GM12878 (cell line): Measurements from ENCODE around the gene SLC35B4. TPM values are rescaled to one million over a fixed set of nuclear protein-coding genes. Genes with fewer than 3 reads are reported as not detected.

Experiments
- ATAC-seq: fragments of 200-7000 bp; cut with Tn5 transposase; 3 replicates; pipeline ENCODE4 v1.9.1; 2020; ENCODE audit warnings: mild to moderate bottlenecking, moderate library complexity
- BruUV-seq: library from RNA; stranded (reverse); fragments of 400-500 nt; replicated peaks from 2 replicates; lab custom pipeline; 2021; lab: Mats Ljungman, UMichigan
- CTCF ChIA-PET: fragments of 300-600 bp; sonication (Branson Sonifier 250); formaldehyde crosslinking; extraction: SDS; loops from one replicate; lab custom pipeline; 2021; ENCODE audit warnings: inconsistent platforms; lab: Yijun Ruan, JAX
- POLR2A ChIA-PET: fragments of 350-600 bp; formaldehyde crosslinking; extraction: SDS; loops from one replicate; lab custom pipeline; 2021; ENCODE audit warnings: inconsistent platforms; lab: Charles Lee
- RAD21 ChIA-PET: fragments of 300-600 bp; sonication (Branson Sonifier 250); formaldehyde crosslinking; loops from one replicate; lab custom pipeline; 2023; ENCODE audit warnings: antibody characterized with exemption; ENCODE audit not compliant: unreplicated experiment; lab: Charles Lee
- SMC1A ChIA-PET: fragments of 300-600 bp; sonication (Branson Sonifier 250); formaldehyde crosslinking; loops from one replicate; lab custom pipeline; 2023; ENCODE audit not compliant: unreplicated experiment, uncharacterized antibody; lab: Charles Lee
- DNase-seq: peaks from one replicate; pipeline ENCODE4 v3.0.0-alpha.2; 2011; ENCODE audit warnings: low read depth, low spot score
- FAIRE-seq: peaks from 3 replicates; lab custom pipeline; 2011; peaks lifted over from hg19 to GRCh38; lab: Jason Lieb, UNC
- H2AFZ ChIP-seq: 2 replicates; pipeline ENCODE4 v1.6.0; 2011; ENCODE audit warnings: low read depth, low read length, control low read depth; ENCODE audit not compliant: control insufficient read depth
- H3K27ac ChIP-seq: 2 replicates; pipeline ENCODE4 v1.5.1; 2011; ENCODE audit warnings: control low read depth; ENCODE audit not compliant: control insufficient read depth, insufficient read depth
- H3K27me3 ChIP-seq, 2 experiments: replicated peaks in 1 of 2; 2 replicates each; pipeline versions ENCODE4 v1.6.0 to v1.6.1; 2011; ENCODE audit warnings: low read length in 1 of 2; ENCODE audit not compliant: control insufficient read depth in 2 of 2, insufficient read depth in 2 of 2
- H3K36me3 ChIP-seq, 2 experiments: 2 replicates each; pipeline ENCODE4 v1.5.1; 2011; ENCODE audit warnings: low read length in 1 of 2; ENCODE audit not compliant: control insufficient read depth in 2 of 2, insufficient read depth in 2 of 2
- H3K4me1 ChIP-seq: 2 replicates; pipeline ENCODE4 v1.6.1; 2011; ENCODE audit warnings: mild to moderate bottlenecking, low read length, moderate library complexity, mixed read lengths; ENCODE audit not compliant: control insufficient read depth, insufficient read depth
- H3K4me2 ChIP-seq: 2 replicates; pipeline ENCODE4 v1.6.0; 2011; ENCODE audit warnings: control low read depth; ENCODE audit not compliant: control insufficient read depth, insufficient read depth
- H3K4me3 ChIP-seq: fragments of 200-600 bp; sonication (generic); 2 replicates; pipeline ENCODE4 v1.5.1; 2016
- H3K79me2 ChIP-seq: 2 replicates; pipeline ENCODE4 v1.6.0; 2011; ENCODE audit warnings: low read length; ENCODE audit not compliant: control insufficient read depth, insufficient read depth
- H3K9ac ChIP-seq: 2 replicates; pipeline ENCODE4 v1.8.0; 2011; ENCODE audit warnings: low read length, control low read depth, mixed read lengths; ENCODE audit not compliant: control insufficient read depth, insufficient read depth
- H3K9me3 ChIP-seq: replicated peaks from 3 replicates; pipeline ENCODE4 v1.5.1; 2011; ENCODE audit warnings: mild to moderate bottlenecking, low read length; ENCODE audit not compliant: control insufficient read depth, insufficient read depth
- H4K20me1 ChIP-seq: 2 replicates; pipeline ENCODE4 v1.6.0; 2011; ENCODE audit not compliant: control insufficient read depth, insufficient read depth
- ASH2L ChIP-seq: fragments of 300-600, 200-600 bp; sonication (generic); IDR thresholded peaks from 2 replicates; pipeline ENCODE4 v1.6.1; 2017; ENCODE audit warnings: low read depth, mild to moderate bottlenecking, borderline replicate concordance
- CHD4 ChIP-seq: fragments of 200-600 bp; sonication (generic); IDR thresholded peaks from 2 replicates; pipeline ENCODE4 v1.6.1; 2016; ENCODE audit warnings: mild to moderate bottlenecking
- ESRRA ChIP-seq: IDR thresholded peaks from 2 replicates; pipeline ENCODE4 v1.6.1; 2012; ENCODE audit warnings: mild to moderate bottlenecking, low read length, improper control_type of control experiment
- ETV6 ChIP-seq, 2 experiments: fragments of 450-650 bp in 1 of 2; IDR thresholded peaks in 1 of 2; conservative IDR thresholded peaks in 1 of 2; 2 replicates each; pipeline ENCODE4 v1.6.1; 2014; ENCODE audit warnings: antibody characterized with exemption in 1 of 2, borderline replicate concordance in 1 of 2, low read depth in 1 of 2, mild to moderate bottlenecking in 1 of 2, moderate library complexity in 1 of 2
- FOXK2 ChIP-seq: fragments of 450-650 bp; IDR thresholded peaks from 2 replicates; pipeline ENCODE4 v1.6.1; 2017; ENCODE audit warnings: mild to moderate bottlenecking, moderate library complexity
- HDAC6 ChIP-seq: fragments of 200-600 bp; sonication (generic); IDR thresholded peaks from one replicate; pipeline ENCODE4 v1.8.0; 2017; ENCODE audit warnings: antibody characterized with exemption; ENCODE audit not compliant: unreplicated experiment
- HDGF ChIP-seq: fragments of 450-650 bp; IDR thresholded peaks from 2 replicates; pipeline ENCODE4 v1.6.1; 2016; ENCODE audit warnings: antibody characterized with exemption
- KAT2A ChIP-seq: conservative IDR thresholded peaks from 2 replicates; pipeline ENCODE4 v1.6.1; 2011; ENCODE audit warnings: low read depth, low read length; ENCODE audit not compliant: control insufficient read depth
- MEF2A ChIP-seq: IDR thresholded peaks from 2 replicates; pipeline ENCODE4 v1.6.1; 2011; ENCODE audit warnings: low read depth, mild to moderate bottlenecking, low read length, moderate library complexity; ENCODE audit not compliant: insufficient read depth
- MLLT1 ChIP-seq: fragments of 450-650 bp; IDR thresholded peaks from 2 replicates; pipeline ENCODE4 v1.6.1; 2016; ENCODE audit warnings: mild to moderate bottlenecking
- NBN ChIP-seq: fragments of 450-650 bp; IDR thresholded peaks from 2 replicates; pipeline ENCODE4 v1.6.1; 2016
- NFYA ChIP-seq: IDR thresholded peaks from 2 replicates; pipeline ENCODE4 v1.6.1; 2011; ENCODE audit warnings: low read depth, mild to moderate bottlenecking, low read length, improper control_type of control experiment, borderline replicate concordance
- NR2C1 ChIP-seq: fragments of 450-650 bp; IDR thresholded peaks from 2 replicates; pipeline ENCODE4 v1.6.1; 2017; ENCODE audit warnings: antibody characterized with exemption, mild to moderate bottlenecking, moderate library complexity
- PML ChIP-seq: IDR thresholded peaks from 2 replicates; pipeline ENCODE4 v1.6.1; 2012; ENCODE audit warnings: low read length, inconsistent platforms
- RBBP5 ChIP-seq: fragments of 200-600 bp; sonication (generic); conservative IDR thresholded peaks from 2 replicates; pipeline ENCODE4 v1.6.1; 2016
- SMAD1 ChIP-seq: fragments of 450-650 bp; IDR thresholded peaks from 2 replicates; pipeline ENCODE4 v1.6.1; 2018; ENCODE audit warnings: mild to moderate bottlenecking, low read depth; ENCODE audit not compliant: partially characterized antibody
- STAT1 ChIP-seq: fragments of 450-650 bp; conservative IDR thresholded peaks from 2 replicates; pipeline ENCODE4 v1.6.1; 2014; ENCODE audit warnings: antibody characterized with exemption, mild to moderate bottlenecking
- TCF12 ChIP-seq: IDR thresholded peaks from 2 replicates; pipeline ENCODE4 v1.6.1; 2011; ENCODE audit warnings: low read depth, mild to moderate bottlenecking, low read length
- YBX1 ChIP-seq: fragments of 450-650 bp; IDR thresholded peaks from 2 replicates; pipeline ENCODE4 v1.6.1; 2016; ENCODE audit warnings: antibody characterized with exemption
- ZSCAN29 ChIP-seq: fragments of 450-650 bp; IDR thresholded peaks from 2 replicates; pipeline ENCODE4 v1.6.1; 2017; ENCODE audit warnings: mild to moderate bottlenecking, moderate library complexity
- WGBS: methylation state at CpG from one replicate; pipeline ENCODE4 v1.1.6; 2016; ENCODE audit warnings: low lambda C conversion rate; ENCODE audit not compliant: insufficient replicate concordance, insufficient coverage; ENCODE audit errors: missing lambda C conversion rate; 5-methylcytosine and 5-hydroxymethylcytosine counted together
- in situ Hi-C: fragments of 300-500 bp; cut with MboI; formaldehyde crosslinking; loops from 9 replicates; pipeline ENCODE4 v1.14.3; 2018; ENCODE audit warnings: mixed read lengths
- intact Hi-C: fragments of 100-400 bp; cut with micrococcal nuclease; formaldehyde crosslinking; loops from one replicate; pipeline ENCODE4 v1.14.2; 2022; ENCODE audit not compliant: unreplicated experiment
- polyA plus RNA-seq, 11 experiments: library from polyadenylated mRNA; depleted of rRNA in 4 of 11; unstranded in 6 of 11; stranded (reverse) in 5 of 11; fragments of >200 nt; fragmentation: Nextera tagmentation in 4 of 11; fragmentation: Illumina TruSeq in 1 of 11; extraction: Ambion mirVana in 4 of 11; extraction: Trizol in 1 of 11; gene quantifications; 1 replicate in 1 of 11; 2 replicates in 10 of 11; pipeline versions ENCODE4 v1.2.1 to v1.2.3, GENCODE V29; 2011 to 2016; ENCODE audit warnings: inconsistent platforms in 2 of 11, missing spikeins in 2 of 11, low read depth in 1 of 11
- total RNA-seq, 4 experiments: library from RNA; depleted of rRNA in 3 of 4; stranded (reverse); fragments of >200 nt in 3 of 4; fragmentation: Illumina TruSeq in 1 of 4; extraction: Trizol in 1 of 4; gene quantifications; 2 replicates each; pipeline versions ENCODE4 v1.2.1 to v1.2.3, GENCODE V29; 2013 to 2021
- TF ChIP-seq, protein P1 (sequence below): IDR thresholded peaks from 2 replicates; pipeline ENCODE4 v1.6.1; 2011; ENCODE audit warnings: low read depth, mild to moderate bottlenecking, low read length, moderate library complexity, borderline replicate concordance; ENCODE audit errors: extremely low read depth
- TF ChIP-seq, protein P2 (sequence below): fragments of 450-650 bp; IDR thresholded peaks from 2 replicates; pipeline ENCODE4 v1.6.1; 2018; ENCODE audit warnings: mild to moderate bottlenecking, low read depth, moderate library complexity; ENCODE audit not compliant: partially characterized antibody

Gene SLC35B4
- total and polyA plus RNA-seq, 10 of the 15 experiments (the other 5 are each of a cell fraction or from before 2014, with no cell fraction given): 3.6 to 23.9 (median 14.0) TPM

DNA sequence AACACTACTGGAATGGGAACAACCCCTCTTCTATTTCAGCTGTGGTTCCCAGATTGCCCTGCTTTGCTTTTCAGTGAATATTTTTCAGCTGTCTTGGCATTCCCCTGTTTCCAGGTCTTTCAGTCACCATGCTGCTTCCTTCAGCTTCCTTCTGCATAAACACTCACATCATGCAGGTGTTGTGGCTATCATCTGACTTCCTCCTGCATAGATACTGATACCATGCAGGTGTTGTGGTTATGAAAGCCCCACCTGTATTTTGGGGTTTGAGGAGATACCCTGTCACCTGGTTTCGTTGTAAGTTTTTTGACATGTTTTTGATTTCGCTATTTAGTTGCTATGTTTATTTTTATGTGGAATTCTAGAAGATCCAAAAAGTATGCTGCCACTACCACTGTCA lies 71.5 kb downstream of the SLC35B4 start:
- no peak overlapping the region for H3K4me3 ChIP-seq
- no peaks in the 10 kb centered on the region for H3K79me2 ChIP-seq
- H3K27ac ChIP-seq: no peak overlapping the region
- POLR2A ChIA-PET: no interaction called here
- no peaks in the 10 kb centered on the region for H4K20me1 ChIP-seq
- 17% methylated on average over 2 of the region's 2 CpGs for WGBS
- no peaks in the 10 kb centered on the region for H3K9me3 ChIP-seq
- RAD21 ChIA-PET: no interaction called here
- in situ Hi-C loops: no loop called here
- FAIRE-seq (peak; percentile 66), DNase-seq (no peak), ATAC-seq (peak; percentile 54)
- H2AFZ ChIP-seq: no peak overlapping the region
- H3K27me3 ChIP-seq: 0 out of 4 replicates have a peak, but pooled peaks cover 0 to 1% of the 10 kb centered on the region in 2 experiments
- no TSS peak for BruUV-seq
- peak overlapping the region; percentile 60; the same call in 1 of the 2 replicates for H3K4me2 ChIP-seq
- SMC1A ChIA-PET: interaction anchor here (0.9 kb wide), 1 partner anchor 50 kb away, joined by 3 read pairs; no protein-coding TSS in a partner anchor
- no peak overlapping the region for H3K9ac ChIP-seq
- CTCF ChIA-PET: no interaction called here
- H3K36me3 ChIP-seq: no peaks in the 10 kb centered on the region
- no peaks in the 10 kb centered on the region for H3K4me1 ChIP-seq
- intact Hi-C loops: no loop called here
- no peak for TF ChIP-seq NR2C1
- no peak for TF ChIP-seq YBX1
- TF ChIP-seq MEF2A: no peak
- TF ChIP-seq ZSCAN29: no peak
- no peak for TF ChIP-seq PML
- no peak for TF ChIP-seq NFYA
- no peak for TF ChIP-seq ESRRA
- no peak for TF ChIP-seq MLLT1
- no peak for TF ChIP-seq FOXK2
- TF ChIP-seq ASH2L: no peak
- TF ChIP-seq, protein P1, sequence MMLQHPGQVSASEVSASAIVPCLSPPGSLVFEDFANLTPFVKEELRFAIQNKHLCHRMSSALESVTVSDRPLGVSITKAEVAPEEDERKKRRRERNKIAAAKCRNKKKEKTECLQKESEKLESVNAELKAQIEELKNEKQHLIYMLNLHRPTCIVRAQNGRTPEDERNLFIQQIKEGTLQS: no peak
- TF ChIP-seq TCF12: peak; percentile 68
- TF ChIP-seq ETV6 (conservative IDR thresholded peaks at IDR 0.05 in 1 of 2, IDR thresholded peaks at IDR 0.05 in 1 of 2; ENCODE audit: borderline replicate concordance in 1 of 2, low read depth in 1 of 2): no peak
- TF ChIP-seq, protein P2, sequence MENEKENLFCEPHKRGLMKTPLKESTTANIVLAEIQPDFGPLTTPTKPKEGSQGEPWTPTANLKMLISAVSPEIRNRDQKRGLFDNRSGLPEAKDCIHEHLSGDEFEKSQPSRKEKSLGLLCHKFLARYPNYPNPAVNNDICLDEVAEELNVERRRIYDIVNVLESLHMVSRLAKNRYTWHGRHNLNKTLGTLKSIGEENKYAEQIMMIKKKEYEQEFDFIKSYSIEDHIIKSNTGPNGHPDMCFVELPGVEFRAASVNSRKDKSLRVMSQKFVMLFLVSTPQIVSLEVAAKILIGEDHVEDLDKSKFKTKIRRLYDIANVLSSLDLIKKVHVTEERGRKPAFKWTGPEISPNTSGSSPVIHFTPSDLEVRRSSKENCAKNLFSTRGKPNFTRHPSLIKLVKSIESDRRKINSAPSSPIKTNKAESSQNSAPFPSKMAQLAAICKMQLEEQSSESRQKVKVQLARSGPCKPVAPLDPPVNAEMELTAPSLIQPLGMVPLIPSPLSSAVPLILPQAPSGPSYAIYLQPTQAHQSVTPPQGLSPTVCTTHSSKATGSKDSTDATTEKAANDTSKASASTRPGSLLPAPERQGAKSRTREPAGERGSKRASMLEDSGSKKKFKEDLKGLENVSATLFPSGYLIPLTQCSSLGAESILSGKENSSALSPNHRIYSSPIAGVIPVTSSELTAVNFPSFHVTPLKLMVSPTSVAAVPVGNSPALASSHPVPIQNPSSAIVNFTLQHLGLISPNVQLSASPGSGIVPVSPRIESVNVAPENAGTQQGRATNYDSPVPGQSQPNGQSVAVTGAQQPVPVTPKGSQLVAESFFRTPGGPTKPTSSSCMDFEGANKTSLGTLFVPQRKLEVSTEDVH: no peak
- TF ChIP-seq HDGF: no peak
- TF ChIP-seq KAT2A: no peak
- no peak for TF ChIP-seq NBN
- TF ChIP-seq STAT1: no peak
- TF ChIP-seq HDAC6: no peak
- TF ChIP-seq RBBP5: no peak
- TF ChIP-seq SMAD1: no peak
- TF ChIP-seq CHD4: no peak
